Activated CD8-positive, alpha-beta memory T cell treated with anti-CD3 and anti-CD28 coated beads for 48 hours (primary cell): Measurements from ENCODE around the gene LGI4.

ENCODE experiments used
- DNase-seq, 3 experiments: peaks; one replicate each; pipeline ENCODE4 v3.0.0-alpha.2; 2020; ENCODE audit warnings: low read depth in 2 of 3, low spot score in 2 of 3

LGI4 gene

DNA sequence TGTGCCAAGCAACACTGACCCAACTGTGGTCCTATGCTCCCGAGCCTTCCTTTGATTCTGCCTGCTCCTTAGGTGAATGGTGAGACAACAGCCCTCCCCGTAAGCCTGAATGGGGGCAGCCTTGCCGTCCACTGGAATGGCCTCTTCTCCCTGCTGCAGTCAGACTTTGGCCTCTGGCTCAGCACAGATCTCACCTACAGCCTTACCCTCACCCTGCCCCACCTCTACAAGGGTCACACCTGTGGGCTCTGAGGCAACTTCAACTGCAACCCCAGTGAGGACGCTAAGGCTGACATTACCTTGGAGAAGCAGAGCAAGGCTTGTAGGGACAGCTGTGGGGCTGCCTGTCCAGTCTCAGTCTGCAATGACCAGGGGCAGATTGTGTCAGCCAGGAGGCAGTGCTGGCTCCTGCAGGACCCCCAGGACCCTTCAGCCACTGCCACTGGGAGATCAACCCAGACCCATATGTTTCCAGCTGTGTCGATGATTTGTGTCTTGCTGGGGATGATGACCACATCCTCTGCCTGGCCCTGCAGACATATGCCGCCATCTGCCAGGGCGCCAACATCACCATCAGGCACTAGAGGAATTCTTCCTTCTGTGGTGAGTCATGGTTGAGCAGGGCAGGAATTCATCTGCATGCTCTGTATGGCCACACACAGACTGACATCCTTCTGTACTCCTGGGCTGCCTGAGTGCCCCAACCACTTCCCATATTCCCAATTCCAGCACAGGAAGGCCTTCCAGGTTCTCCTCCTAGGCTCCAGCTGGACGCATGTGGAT lies 46.5 kb downstream of the LGI4 start:
- no peak for DNase-seq

- no peak for DNase-seq
Observed at GRCh38 chr19:35087393-35087792, 47.5 kb downstream of the LGI4 start.

- no peak for DNase-seq
Observed at GRCh38 chr19:35086455-35086854, 48.4 kb downstream of the LGI4 start.

- DNase-seq, result no peak
Observed at GRCh38 chr19:35085947-35086346, 48.9 kb downstream of the LGI4 start.

DNA sequence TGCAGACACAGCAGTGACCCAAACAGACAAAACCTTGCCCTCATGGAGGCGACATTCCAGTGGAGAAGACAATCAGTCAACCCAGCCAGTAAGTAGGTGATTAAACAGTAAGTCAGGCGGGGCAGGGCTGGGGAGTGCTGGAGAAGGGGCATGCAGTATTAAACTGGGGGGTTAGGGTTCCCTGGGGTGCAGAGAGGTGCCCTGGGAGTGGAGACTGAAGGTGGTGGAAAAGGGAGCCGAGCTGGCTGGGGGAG lies 50.4 kb downstream of the LGI4 start:
- no peak for DNase-seq

DNA sequence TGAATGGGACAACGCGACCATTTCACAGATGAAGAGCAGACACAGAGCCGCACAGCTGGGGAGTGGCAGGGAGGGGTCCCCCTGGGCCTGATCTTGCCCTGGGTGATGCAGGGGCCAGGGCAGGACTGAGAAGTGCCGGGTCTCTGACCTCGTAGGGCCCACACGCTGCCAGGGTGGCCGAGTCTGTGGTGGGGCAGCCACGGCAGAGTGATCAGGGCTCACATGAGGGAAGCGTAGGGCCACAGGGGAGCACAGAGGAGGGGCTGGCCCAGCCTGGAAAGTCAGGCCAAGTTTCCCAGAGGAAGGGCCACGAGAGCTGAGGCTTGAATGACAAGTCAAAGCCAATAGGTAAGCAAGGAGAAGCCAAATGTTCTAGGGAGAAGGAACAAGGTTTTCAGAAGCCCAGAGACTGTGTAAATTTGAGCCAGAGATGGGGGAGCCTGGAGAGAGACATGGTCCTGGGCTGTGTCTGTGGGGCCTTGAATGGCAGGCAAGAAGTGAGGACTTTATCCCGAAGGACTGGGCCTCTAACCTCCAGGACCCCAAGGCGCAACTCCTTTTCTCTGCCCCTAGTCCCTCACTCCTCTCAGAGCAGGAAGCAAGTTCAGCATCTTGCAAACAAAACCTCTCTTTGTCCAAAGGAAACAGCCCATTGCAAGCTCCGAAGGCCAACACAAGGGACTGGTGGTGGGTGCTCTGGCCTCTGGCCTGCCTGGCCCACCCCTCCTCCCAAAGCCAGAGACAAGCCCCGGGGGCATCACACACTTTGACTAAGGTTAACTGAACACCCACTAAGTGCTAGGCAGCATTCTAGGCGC lies 51.0 kb downstream of the LGI4 start:
- DNase-seq, result no peak

DNA sequence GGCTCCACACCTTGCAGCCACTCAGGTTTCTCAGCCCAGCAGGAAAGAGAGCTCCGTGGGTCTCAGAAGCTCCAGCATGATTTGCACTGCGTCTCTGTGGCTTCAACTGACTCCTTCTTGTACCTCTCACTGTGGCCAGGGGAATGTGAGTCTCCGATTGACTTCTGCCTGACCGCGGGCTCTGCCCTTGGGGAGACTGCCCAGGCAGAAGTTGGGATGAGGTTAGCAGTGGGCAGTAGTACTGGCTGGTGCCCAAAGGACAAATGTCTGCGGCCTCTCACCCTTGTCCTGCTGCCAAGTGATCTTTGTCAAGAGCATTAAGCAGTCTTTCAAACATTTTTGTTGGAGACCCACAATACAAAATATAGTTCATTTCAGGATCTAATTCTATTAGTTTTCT lies 53.7 kb downstream of the LGI4 start:
- no peak for DNase-seq

DNA sequence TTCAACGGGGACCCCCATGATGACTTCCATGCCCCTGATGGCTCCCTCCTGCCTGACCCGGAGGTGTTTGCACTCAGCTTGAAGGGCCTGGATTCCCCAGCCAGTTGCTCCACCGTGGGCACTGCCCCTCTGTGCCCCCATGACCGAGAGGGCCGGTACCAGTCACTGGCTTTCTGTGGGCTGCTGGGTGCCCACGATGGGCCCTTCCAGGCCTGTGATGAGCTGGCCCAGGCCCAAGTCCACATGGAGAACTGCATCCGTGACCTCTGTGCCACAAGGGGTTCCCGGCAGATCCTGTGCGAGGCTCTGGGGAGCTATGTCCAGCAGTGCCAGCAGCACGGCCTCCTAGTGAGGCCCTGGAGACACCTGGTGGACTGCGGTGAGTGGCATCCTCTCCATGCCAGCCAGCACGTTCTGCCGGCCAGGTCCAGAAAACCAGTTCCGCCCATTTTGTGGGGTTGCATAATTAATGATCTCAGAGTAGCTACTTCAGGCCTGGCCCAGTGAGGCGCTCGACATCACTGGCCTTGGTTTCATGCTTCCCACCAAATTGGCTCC lies 54.2 kb downstream of the LGI4 start:
- DNase-seq, result no peak

DNA sequence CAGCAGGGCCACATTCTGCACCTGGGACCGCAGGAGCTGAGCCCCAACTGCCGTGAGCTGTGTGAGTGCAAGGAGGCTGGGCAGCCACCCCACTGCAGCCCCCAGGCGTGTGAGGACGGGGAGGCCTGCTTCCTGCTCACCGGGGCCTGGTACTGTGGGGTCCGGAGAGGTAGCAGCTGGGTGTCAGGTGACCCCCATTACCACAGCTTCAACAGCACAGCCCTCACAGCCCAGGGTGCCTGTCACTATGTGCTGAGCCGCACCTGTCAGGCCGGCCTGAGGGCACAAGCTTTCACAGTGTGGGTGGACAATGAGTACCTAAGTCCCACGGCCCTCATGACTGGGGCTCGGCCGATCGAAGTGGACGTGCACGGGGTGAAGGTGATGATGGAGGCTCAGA lies 55.0 kb downstream of the LGI4 start:
- DNase-seq, result no peak

- DNase-seq, result no peak
Observed at GRCh38 chr19:35077411-35078223, 57.2 kb downstream of the LGI4 start.

DNA sequence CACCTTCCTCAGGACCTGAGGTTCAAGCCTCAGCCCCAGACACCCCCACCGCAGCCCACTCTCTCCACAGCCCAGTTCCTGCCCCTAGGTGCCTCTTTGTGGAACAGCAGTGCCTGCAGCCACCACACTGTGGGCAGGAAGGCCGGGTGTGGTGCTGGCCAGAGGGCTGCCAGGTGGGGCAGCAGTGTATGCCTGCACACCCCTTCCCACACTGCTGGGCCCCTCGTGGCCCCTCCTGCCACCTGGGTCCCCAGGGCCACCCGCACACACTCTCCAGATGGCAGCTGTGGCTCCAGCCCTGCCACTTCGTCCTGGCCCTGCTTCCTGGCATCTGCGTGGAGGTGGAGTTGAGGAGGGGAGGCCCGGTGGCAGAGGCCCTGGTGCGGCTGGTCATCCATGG lies 58.2 kb downstream of the LGI4 start:
- no peak for DNase-seq

DNA sequence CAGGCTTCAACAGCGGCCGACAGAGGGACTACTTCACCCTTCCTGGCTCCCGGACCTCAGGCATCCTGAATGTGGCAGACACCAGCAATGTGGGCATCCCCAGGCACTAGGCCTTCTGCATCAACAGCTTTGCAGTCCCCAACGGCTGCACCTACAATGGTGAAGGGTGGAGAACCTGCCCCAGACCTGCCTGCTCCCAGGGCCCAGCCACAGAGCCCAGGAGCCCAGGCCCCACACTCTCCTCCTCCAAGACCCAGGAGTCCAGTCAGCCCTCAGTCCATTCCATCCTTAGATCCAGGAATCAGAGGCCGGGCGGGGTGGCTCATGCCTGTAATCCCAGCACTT lies 58.9 kb downstream of the LGI4 start:
- DNase-seq, result no peak

- no peak for DNase-seq
Observed at GRCh38 chr19:35075202-35076025, 59.4 kb downstream of the LGI4 start.
